Measurements from ENCODE around the gene MPC2. TPM values are rescaled to one million over a fixed set of nuclear protein-coding genes. Genes with fewer than 3 reads are reported as not detected.

MPC2 gene
- total and polyA plus RNA-seq, 3 experiments from 2014 or later, result 56.1 to 92.4 (median 57.0) TPM

Other genes starting within 250 kb of the MPC2 start
- 10 to 100 TPM; 15.6 to 17.9 TPM for gene MPZL1, start 215.1 kb downstream of the MPC2 start, total RNA-seq
- gene MPZL1, start 215.1 kb downstream of the MPC2 start, polyA plus RNA-seq, result 8.2 TPM
- under 1 TPM in 1 of 2 experiments, not detected in 1; 0.09 TPM for gene ADCY10, start 22.9 kb downstream of the MPC2 start, total RNA-seq
- not detected for gene ADCY10, start 22.9 kb downstream of the MPC2 start, polyA plus RNA-seq
- 10 to 100 TPM; 24.8 to 24.9 TPM for gene DCAF6, start 389 bp downstream of the MPC2 start, total RNA-seq
- 15.4 TPM for gene DCAF6, start 389 bp downstream of the MPC2 start, polyA plus RNA-seq
- gene GPR161, start 199.9 kb upstream of the MPC2 start, total RNA-seq, result under 1 TPM; 0.48 to 0.73 TPM
- gene GPR161, start 199.9 kb upstream of the MPC2 start, polyA plus RNA-seq, result 0.10 TPM
- gene TIPRL, start 241.9 kb upstream of the MPC2 start, total RNA-seq, result 10 to 100 TPM; 41.5 to 46.9 TPM
- 38.0 TPM for gene TIPRL, start 241.9 kb upstream of the MPC2 start, polyA plus RNA-seq

Measured in CD8-positive, alpha-beta memory T cell (primary cell).